PC-3 (cell line): ENCODE results near the gene ZMIZ1. TPM values are rescaled to one million over a fixed set of nuclear protein-coding genes. Genes with fewer than 3 reads are reported as not detected.

Experiments used
- ATAC-seq: fragments of 200-7000 bp; cut with Tn5 transposase; 2 replicates; pipeline ENCODE4 v1.9.1; 2020; ENCODE audit warnings: mild to moderate bottlenecking, moderate library complexity
- BruUV-seq: library from RNA; stranded (reverse); fragments of 400-500 nt; replicated peaks from 2 replicates; lab custom pipeline; 2021; lab: Mats Ljungman, UMichigan
- CTCF ChIA-PET: fragments of 300-600 bp; sonication (Branson Sonifier 250); formaldehyde crosslinking; loops from one replicate; lab custom pipeline; 2022; ENCODE audit warnings: antibody characterized with exemption; lab: Charles Lee
- POLR2A ChIA-PET: fragments of 300-600 bp; sonication (Branson Sonifier 250); formaldehyde crosslinking; loops from one replicate; lab custom pipeline; 2022; ENCODE audit warnings: antibody characterized with exemption; ENCODE audit not compliant: unreplicated experiment; lab: Charles Lee
- DNase-seq: peaks from one replicate; pipeline ENCODE4 v3.0.0-alpha.2; 2015
- H2AFZ ChIP-seq: fragments of 300-600 bp; sonication (generic); 2 replicates; pipeline ENCODE4 v1.6.0; 2016; ENCODE audit warnings: antibody characterized with exemption, low read length
- H3F3A ChIP-seq: fragments of 300-600 bp; sonication (generic); one replicate; pipeline ENCODE4 v1.6.0; 2017; ENCODE audit warnings: antibody characterized with exemption, low read length, control low read depth, mild to moderate bottlenecking; ENCODE audit not compliant: unreplicated experiment
- H3K27ac ChIP-seq: fragments of 300-600 bp; sonication (generic); 2 replicates; pipeline ENCODE4 v1.5.1; 2016; ENCODE audit warnings: mild to moderate bottlenecking, low read length
- H3K27me3 ChIP-seq: fragments of 300-600 bp; sonication (generic); 2 replicates; pipeline ENCODE4 v1.6.1; 2016; ENCODE audit warnings: low read length, mixed read lengths
- H3K36me3 ChIP-seq: fragments of 300-600 bp; sonication (generic); 2 replicates; pipeline ENCODE4 v1.6.1; 2016; ENCODE audit warnings: low read depth, mixed run types, low read length, mixed read lengths
- H3K4me1 ChIP-seq: fragments of 300-600 bp; sonication (generic); 2 replicates; pipeline ENCODE4 v1.5.1; 2016; ENCODE audit warnings: low read length; ENCODE audit not compliant: insufficient read depth
- H3K4me2 ChIP-seq: fragments of 300-600 bp; sonication (generic); 2 replicates; pipeline ENCODE4 v1.6.0; 2016; ENCODE audit warnings: low read length
- H3K4me3 ChIP-seq: fragments of 300-600 bp; sonication (generic); 2 replicates; pipeline ENCODE4 v1.5.1; 2016; ENCODE audit warnings: mild to moderate bottlenecking, low read length, mixed read lengths
- H3K79me2 ChIP-seq: fragments of 300-600 bp; sonication (generic); 2 replicates; pipeline ENCODE4 v1.6.1; 2017; ENCODE audit warnings: low read length, mixed read lengths
- H3K9ac ChIP-seq: fragments of 300-600 bp; sonication (generic); 2 replicates; pipeline ENCODE4 v1.6.0; 2016; ENCODE audit warnings: mild to moderate bottlenecking, low read length
- H3K9me2 ChIP-seq: fragments of 300-600 bp; sonication (generic); replicated peaks from 2 replicates; pipeline ENCODE4 v1.6.1; 2016; ENCODE audit warnings: mixed run types, low read length, mixed read lengths
- H3K9me3 ChIP-seq: fragments of 300-600 bp; sonication (generic); 2 replicates; pipeline ENCODE4 v1.6.1; 2016; ENCODE audit warnings: low read length, mixed read lengths
- H4K20me1 ChIP-seq: fragments of 300-600 bp; sonication (generic); 2 replicates; pipeline ENCODE4 v1.6.1; 2016; ENCODE audit warnings: low read length, mixed read lengths
- EZH2 ChIP-seq: fragments of 300-600 bp; sonication (generic); IDR thresholded peaks from one replicate; pipeline ENCODE4 v1.6.1; 2017; ENCODE audit warnings: antibody characterized with exemption, mild to moderate bottlenecking, low read length; ENCODE audit not compliant: unreplicated experiment
- EZH2phosphoT487 ChIP-seq: fragments of 300-600 bp; sonication (generic); IDR thresholded peaks from 2 replicates; pipeline ENCODE4 v1.6.1; 2018; ENCODE audit warnings: mild to moderate bottlenecking, antibody characterized with exemption, low read length, borderline replicate concordance
- intact Hi-C: fragments of 100-400 bp; cut with micrococcal nuclease; formaldehyde crosslinking; loops from 2 replicates; pipeline ENCODE4 v1.9.0; 2023
- total RNA-seq: library from RNA; depleted of rRNA; stranded (reverse); fragments of >200 nt; gene quantifications from 2 replicates; pipeline ENCODE4 v1.2.3, GENCODE V29; 2014
- TF ChIP-seq, protein P1 (sequence below): fragments of 300-600 bp; sonication (generic); conservative IDR thresholded peaks from 2 replicates; pipeline ENCODE4 v1.5.1; 2017; ENCODE audit warnings: antibody characterized with exemption, low read depth, mild to moderate bottlenecking, low read length

ZMIZ1 gene
- total RNA-seq, 1 experiment from 2014 or later = 55.4 TPM

DNA sequence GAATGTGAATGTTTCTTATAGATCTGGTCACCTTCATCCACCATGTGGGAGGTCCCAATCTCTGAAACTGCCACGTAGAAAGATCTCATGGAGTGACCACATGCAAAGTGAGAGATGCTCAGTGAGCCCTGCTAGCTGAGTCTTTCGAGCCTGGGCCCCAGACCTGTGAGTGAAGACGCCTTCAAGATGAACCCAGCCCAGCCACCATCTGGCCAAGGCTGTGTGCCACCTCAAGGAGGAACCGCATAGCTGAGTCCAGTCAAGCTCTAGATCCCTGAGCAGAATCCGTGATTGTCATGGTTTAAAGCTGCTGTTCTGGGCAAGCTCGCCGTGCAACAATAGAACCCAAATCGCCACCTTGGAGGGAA lies 258.3 kb downstream of the ZMIZ1 start:
- Histone ChIP-seq H4K20me1 (no peaks in the 10 kb centered on the region), H3K4me1 (peaks cover 59% of the 10 kb centered on the region), H3K4me2 (no peak overlapping the region), H3F3A (peaks cover 26% of the 10 kb centered on the region), H3K9me2 (no peaks in the 10 kb centered on the region), H3K36me3 (no peaks in the 10 kb centered on the region), H3K79me2 (no peaks in the 10 kb centered on the region), H3K4me3 (no peak overlapping the region), H3K27me3 (no peaks in the 10 kb centered on the region), H3K9ac (no peak overlapping the region), H3K27ac (no peak overlapping the region), H2AFZ (no peak overlapping the region), H3K9me3 (no peaks in the 10 kb centered on the region)
- TF ChIP-seq, protein P1, sequence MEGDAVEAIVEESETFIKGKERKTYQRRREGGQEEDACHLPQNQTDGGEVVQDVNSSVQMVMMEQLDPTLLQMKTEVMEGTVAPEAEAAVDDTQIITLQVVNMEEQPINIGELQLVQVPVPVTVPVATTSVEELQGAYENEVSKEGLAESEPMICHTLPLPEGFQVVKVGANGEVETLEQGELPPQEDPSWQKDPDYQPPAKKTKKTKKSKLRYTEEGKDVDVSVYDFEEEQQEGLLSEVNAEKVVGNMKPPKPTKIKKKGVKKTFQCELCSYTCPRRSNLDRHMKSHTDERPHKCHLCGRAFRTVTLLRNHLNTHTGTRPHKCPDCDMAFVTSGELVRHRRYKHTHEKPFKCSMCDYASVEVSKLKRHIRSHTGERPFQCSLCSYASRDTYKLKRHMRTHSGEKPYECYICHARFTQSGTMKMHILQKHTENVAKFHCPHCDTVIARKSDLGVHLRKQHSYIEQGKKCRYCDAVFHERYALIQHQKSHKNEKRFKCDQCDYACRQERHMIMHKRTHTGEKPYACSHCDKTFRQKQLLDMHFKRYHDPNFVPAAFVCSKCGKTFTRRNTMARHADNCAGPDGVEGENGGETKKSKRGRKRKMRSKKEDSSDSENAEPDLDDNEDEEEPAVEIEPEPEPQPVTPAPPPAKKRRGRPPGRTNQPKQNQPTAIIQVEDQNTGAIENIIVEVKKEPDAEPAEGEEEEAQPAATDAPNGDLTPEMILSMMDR = no peak
- TF ChIP-seq EZH2phosphoT487 (no peak), EZH2 (no peak)
- intact Hi-C loops = loop anchor here (10.0 kb wide), 1 partner anchor 352 kb away; no protein-coding TSS in a partner anchor
- BruUV-seq = no TSS peak
- no peak for ATAC-seq
- POLR2A ChIA-PET = no interaction called here
- DNase-seq = no peak
- CTCF ChIA-PET = interaction anchor here (0.5 kb wide), 1 partner anchor 9 kb away, joined by 6 read pairs; no protein-coding TSS in a partner anchor

DNA sequence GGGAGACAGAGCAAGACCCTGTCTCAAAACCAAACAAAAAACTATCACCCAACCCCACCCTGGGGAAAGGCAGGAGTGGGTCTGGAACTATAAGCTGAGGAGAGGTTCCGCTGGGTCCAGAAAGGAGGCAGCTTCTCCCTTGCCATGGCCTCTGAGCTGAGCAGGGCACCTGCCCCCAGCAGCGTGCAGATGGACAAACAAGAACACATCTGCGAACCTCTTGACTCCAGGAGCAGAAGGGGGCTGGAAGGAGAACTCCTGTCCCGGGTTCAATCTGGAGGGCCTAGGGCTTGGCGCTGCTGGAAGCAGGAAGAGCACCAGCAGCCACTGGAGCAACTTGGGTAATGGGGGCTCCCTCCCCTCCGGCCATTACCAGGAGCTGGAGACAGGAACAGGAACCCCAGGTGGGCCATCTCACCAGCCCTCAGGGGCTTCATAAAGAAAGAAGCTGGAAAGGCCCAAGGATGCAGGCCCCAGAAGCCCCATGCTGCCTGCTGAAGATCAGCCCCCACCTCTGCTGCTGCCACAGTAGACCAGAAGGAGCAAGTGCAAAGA lies 259.5 kb downstream of the ZMIZ1 start:
- no peak for ATAC-seq
- no TSS peak for BruUV-seq
- peak overlapping the region; percentile 45; the same call in 1 of the 2 replicates for H3K9ac ChIP-seq

More for the DNA sequence above, 259.5 kb downstream of the ZMIZ1 start:
- H3K9me2 ChIP-seq = no peaks in the 10 kb centered on the region
- peak overlapping the region; percentile 81 for H3K27ac ChIP-seq
- no peak for DNase-seq
- no peaks in the 10 kb centered on the region for H3K27me3 ChIP-seq
- H2AFZ ChIP-seq = 0 out of 2 replicates have a peak overlapping the region, but pooled peaks have one; percentile 1
- intact Hi-C loops = loop anchor here (10.0 kb wide), 1 partner anchor 353 kb away; no protein-coding TSS in a partner anchor
- H3F3A ChIP-seq = peaks cover 22% of the 10 kb centered on the region
- CTCF ChIA-PET = no interaction called here
- POLR2A ChIA-PET = interaction anchor here (0.7 kb wide), 2 partner anchors 132 to 155 kb away, joined by 4 to 9 read pairs; no protein-coding TSS in a partner anchor
- no peak for TF ChIP-seq EZH2
- TF ChIP-seq, protein P1 = no peak
- no peak for TF ChIP-seq EZH2phosphoT487
- H3K4me3 ChIP-seq = no peak overlapping the region
- H4K20me1 ChIP-seq = no peaks in the 10 kb centered on the region
- peaks cover 54% of the 10 kb centered on the region for H3K4me1 ChIP-seq
- no peaks in the 10 kb centered on the region for H3K9me3 ChIP-seq
- no peaks in the 10 kb centered on the region; the same call in 1 of the 2 replicates for H3K36me3 ChIP-seq
- no peak overlapping the region for H3K4me2 ChIP-seq
- H3K79me2 ChIP-seq = no peaks in the 10 kb centered on the region
